Measurements from ENCODE around the gene KIF15.
"Not testable (repeated sequence)": the region's sequence is repeated elsewhere in the genome, so short reads cannot be mapped to it uniquely, and the experiment has no call there.

Gene KIF15

GRCh38 chr3:44842376-44842775 lies 80.8 kb downstream of the KIF15 start:
- DNase-seq (ENCODE audit: extremely low spot score) = no peak
- ChIA-PET POLR2A (no interaction called here), CTCF (no interaction called here)
- TF ChIP-seq CTBP1 (IDR thresholded peaks at IDR 0.05; ENCODE audit: borderline replicate concordance) (no peak), TARDBP (IDR thresholded peaks at IDR 0.05) (no peak), LEF1 (IDR thresholded peaks at IDR 0.05; ENCODE audit: borderline replicate concordance) (no peak), ZNF384 (IDR thresholded peaks at IDR 0.05) (no peak), FOXM1 (IDR thresholded peaks at IDR 0.05; ENCODE audit: borderline replicate concordance) (no peak), FOXA1 (IDR thresholded peaks at IDR 0.05) (no peak), L3MBTL2 (conservative IDR thresholded peaks at IDR 0.05) (no peak), HDGF (IDR thresholded peaks at IDR 0.05; ENCODE audit: borderline replicate concordance) (no peak), ARNT (IDR thresholded peaks at IDR 0.05) (no peak), SUZ12 (IDR thresholded peaks at IDR 0.05) (no peak), BHLHE40 (IDR thresholded peaks at IDR 0.05; ENCODE audit: borderline replicate concordance) (no peak)
- TF ChIP-seq, protein P1, sequence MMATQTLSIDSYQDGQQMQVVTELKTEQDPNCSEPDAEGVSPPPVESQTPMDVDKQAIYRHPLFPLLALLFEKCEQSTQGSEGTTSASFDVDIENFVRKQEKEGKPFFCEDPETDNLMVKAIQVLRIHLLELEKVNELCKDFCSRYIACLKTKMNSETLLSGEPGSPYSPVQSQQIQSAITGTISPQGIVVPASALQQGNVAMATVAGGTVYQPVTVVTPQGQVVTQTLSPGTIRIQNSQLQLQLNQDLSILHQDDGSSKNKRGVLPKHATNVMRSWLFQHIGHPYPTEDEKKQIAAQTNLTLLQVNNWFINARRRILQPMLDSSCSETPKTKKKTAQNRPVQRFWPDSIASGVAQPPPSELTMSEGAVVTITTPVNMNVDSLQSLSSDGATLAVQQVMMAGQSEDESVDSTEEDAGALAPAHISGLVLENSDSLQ (IDR thresholded peaks at IDR 0.05) = no peak

- no peak for DNase-seq (ENCODE audit: extremely low spot score)
- CTCF ChIA-PET = no interaction called here
- POLR2A ChIA-PET = no interaction called here
- no peak for TF ChIP-seq HDGF (IDR thresholded peaks at IDR 0.05; ENCODE audit: borderline replicate concordance)
- TF ChIP-seq TARDBP (IDR thresholded peaks at IDR 0.05) = no peak
- no peak for TF ChIP-seq SUZ12 (IDR thresholded peaks at IDR 0.05)
- TF ChIP-seq, protein P1 (IDR thresholded peaks at IDR 0.05) = no peak
- TF ChIP-seq FOXM1 (IDR thresholded peaks at IDR 0.05; ENCODE audit: borderline replicate concordance) = no peak
- no peak for TF ChIP-seq LEF1 (IDR thresholded peaks at IDR 0.05; ENCODE audit: borderline replicate concordance)
- no peak for TF ChIP-seq FOXK2 (IDR thresholded peaks at IDR 0.05)
- TF ChIP-seq BHLHE40 (IDR thresholded peaks at IDR 0.05; ENCODE audit: borderline replicate concordance) = no peak
- TF ChIP-seq L3MBTL2 (conservative IDR thresholded peaks at IDR 0.05) = no peak
- no peak for TF ChIP-seq ARNT (IDR thresholded peaks at IDR 0.05)
- no peak for TF ChIP-seq SP1 (IDR thresholded peaks at IDR 0.05)
These were observed 84.2 kb downstream of the KIF15 start for GRCh38 chr3:44845528-44846520.

DNA sequence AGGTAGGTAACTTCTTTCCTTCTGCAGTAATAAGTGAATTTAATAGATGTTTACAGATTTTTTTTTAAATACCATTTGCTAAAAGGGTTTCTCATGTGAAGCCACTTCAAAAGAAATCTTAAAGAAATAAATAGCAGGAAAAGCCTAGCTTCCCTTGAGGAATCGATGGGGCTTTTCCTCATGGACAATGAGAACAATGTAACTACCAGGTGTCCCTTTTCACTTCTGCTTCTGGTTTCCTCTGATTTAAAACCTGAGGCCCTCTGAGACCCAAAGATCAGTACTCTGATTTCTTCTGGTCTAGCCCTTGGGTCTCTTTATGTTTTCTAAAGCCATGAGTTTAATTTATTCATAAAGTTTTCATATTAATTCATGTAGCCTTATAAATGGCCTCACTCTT lies 87.0 kb downstream of the KIF15 start:
- DNase-seq (ENCODE audit: extremely low spot score) = no peak
- ChIA-PET POLR2A (interaction anchor here (0.7 kb wide), 1 partner anchor 11 kb away, joined by 3 read pairs; no protein-coding TSS in a partner anchor), CTCF (no interaction called here)
- TF ChIP-seq ZNF384 (IDR thresholded peaks at IDR 0.05) (no peak), LEF1 (IDR thresholded peaks at IDR 0.05; ENCODE audit: borderline replicate concordance) (no peak), SUZ12 (IDR thresholded peaks at IDR 0.05) (no peak), BHLHE40 (IDR thresholded peaks at IDR 0.05; ENCODE audit: borderline replicate concordance) (no peak), L3MBTL2 (conservative IDR thresholded peaks at IDR 0.05) (no peak), CTBP1 (IDR thresholded peaks at IDR 0.05; ENCODE audit: borderline replicate concordance) (no peak), ELF4 (IDR thresholded peaks at IDR 0.05) (no peak), TARDBP (IDR thresholded peaks at IDR 0.05) (no peak), FOXK2 (IDR thresholded peaks at IDR 0.05) (no peak), FOXA1 (IDR thresholded peaks at IDR 0.05) (no peak), FOXM1 (IDR thresholded peaks at IDR 0.05; ENCODE audit: borderline replicate concordance) (no peak), ARNT (IDR thresholded peaks at IDR 0.05) (no peak), NFRKB (IDR thresholded peaks at IDR 0.05) (no peak), HDGF (IDR thresholded peaks at IDR 0.05; ENCODE audit: borderline replicate concordance) (no peak), SP1 (IDR thresholded peaks at IDR 0.05) (no peak)
- TF ChIP-seq, protein P1 (IDR thresholded peaks at IDR 0.05) = no peak

GRCh38 chr3:44856663-44857062 lies 95.1 kb downstream of the KIF15 start:
- CTCF ChIA-PET; POLR2A ChIA-PET; DNase-seq (ENCODE audit: extremely low spot score): not testable (repeated sequence)

DNA sequence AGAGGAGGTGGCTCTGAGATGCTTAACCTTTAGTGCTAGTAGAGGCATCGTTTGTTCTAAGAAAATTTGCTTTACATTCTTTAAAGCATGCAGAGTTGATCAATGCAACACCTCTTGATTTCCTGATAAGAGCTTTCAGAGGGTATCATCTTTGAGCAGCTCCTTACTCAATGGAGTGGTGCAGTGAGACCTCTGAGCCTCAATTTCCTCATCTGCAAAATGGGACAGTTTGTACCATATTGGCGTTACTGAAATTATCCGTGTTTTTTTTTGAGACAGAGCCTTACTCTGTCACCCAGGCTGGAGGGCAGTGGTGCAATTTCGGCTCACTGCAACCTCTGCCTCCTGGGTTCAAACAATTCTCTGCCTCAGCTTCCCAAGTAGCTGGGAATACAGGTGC lies 98.5 kb downstream of the KIF15 start:
- no peak for TF ChIP-seq ELF4 (IDR thresholded peaks at IDR 0.05)
- TF ChIP-seq FOXA1 (IDR thresholded peaks at IDR 0.05) = no peak
- TF ChIP-seq CTBP1 (IDR thresholded peaks at IDR 0.05; ENCODE audit: borderline replicate concordance) = no peak
- TF ChIP-seq ARNT (IDR thresholded peaks at IDR 0.05) = no peak
- TF ChIP-seq L3MBTL2 (conservative IDR thresholded peaks at IDR 0.05) = no peak
- no peak for TF ChIP-seq TARDBP (IDR thresholded peaks at IDR 0.05)
- TF ChIP-seq HDGF (IDR thresholded peaks at IDR 0.05; ENCODE audit: borderline replicate concordance) = no peak
- TF ChIP-seq, protein P1 (IDR thresholded peaks at IDR 0.05) = no peak
- TF ChIP-seq LEF1 (IDR thresholded peaks at IDR 0.05; ENCODE audit: borderline replicate concordance) = no peak
- no peak for TF ChIP-seq NFRKB (IDR thresholded peaks at IDR 0.05)
- TF ChIP-seq ZNF384 (IDR thresholded peaks at IDR 0.05) = no peak
- POLR2A ChIA-PET = no interaction called here
- CTCF ChIA-PET = no interaction called here

More for the DNA sequence above, 98.5 kb downstream of the KIF15 start:
- DNase-seq (ENCODE audit: extremely low spot score) = no peak
